ENCODE measurements around the gene GALNT14. TPM values are rescaled to one million over a fixed set of nuclear protein-coding genes. Genes with fewer than 3 reads are reported as not detected.

The GALNT14 gene
- total and polyA plus RNA-seq, 2 of the 8 experiments (the other 6 are each of a cell fraction or from before 2014, with no cell fraction given): 13.0 to 13.7 TPM

DNA sequence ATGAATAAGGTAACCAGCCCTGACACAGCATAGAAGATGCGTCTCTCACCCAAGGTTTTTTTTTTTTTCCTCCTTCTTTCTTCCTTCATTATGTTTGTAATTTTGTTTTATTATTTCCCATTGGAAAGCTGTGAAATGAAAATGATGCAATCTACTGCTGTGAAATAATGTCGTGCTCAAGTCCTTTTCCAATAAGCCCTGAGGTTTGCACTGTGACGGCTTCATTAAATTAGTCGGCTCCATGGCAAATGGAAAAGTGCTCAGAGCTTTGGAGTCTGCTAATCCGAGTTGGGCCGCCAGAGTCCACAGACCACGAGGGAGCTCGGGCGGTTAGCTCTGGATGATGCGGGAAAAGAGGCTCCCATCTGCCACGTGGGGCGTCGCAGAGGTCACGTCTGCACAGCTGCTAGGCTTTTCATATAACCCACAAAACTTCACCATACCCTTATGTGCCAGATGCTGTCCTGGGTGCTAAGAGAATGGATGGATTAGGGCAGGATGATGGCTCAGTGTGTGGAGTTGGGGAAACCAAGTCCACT is 238.7 kb downstream of the GALNT14 start (continued):
- no peak for TF ChIP-seq CTBP2 (IDR thresholded peaks at IDR 0.05; ENCODE audit: borderline replicate concordance, insufficient read depth, insufficient read length, low read length)

All from H1 (cell line).